GM10248 (cell line): ENCODE results near the gene MUSK.

Experiments used
- CTCF ChIA-PET: fragments of 300-600 bp; sonication (Branson Sonifier 250); formaldehyde crosslinking; extraction: SDS; loops from one replicate; lab custom pipeline; 2021; ENCODE audit warnings: antibody characterized with exemption; lab: Yijun Ruan, JAX
- POLR2A ChIA-PET: fragments of 350-650 bp; sonication (Branson Sonifier 250); formaldehyde crosslinking; extraction: SDS; loops from one replicate; lab custom pipeline; 2020; ENCODE audit warnings: antibody characterized with exemption; lab: Yijun Ruan, JAX
- DNase-seq: peaks from one replicate; pipeline ENCODE4 v3.0.0; 2012; ENCODE audit errors: extremely low spot score
- CTCF ChIP-seq: IDR thresholded peaks from 2 replicates; pipeline ENCODE4 v1.5.1; 2012; ENCODE audit warnings: mild to moderate bottlenecking, low read depth; ENCODE audit errors: extremely low read depth, missing control alignments, control extremely low read depth

Gene MUSK

GRCh38 chr9:110748251-110748893 lies 79.8 kb downstream of the MUSK start:
- ChIA-PET CTCF (no interaction called here), POLR2A (no interaction called here)
- DNase-seq: no peak
- no peak for TF ChIP-seq CTCF

GRCh38 chr9:110750272-110750671 lies 81.7 kb downstream of the MUSK start:
- ChIA-PET CTCF (interaction anchor here (1.0 to 1.6 kb wide), 3 partner anchors 11 to 26 kb away, joined by 3 read pairs; no protein-coding TSS in a partner anchor), POLR2A (no interaction called here)
- no peak for DNase-seq
- TF ChIP-seq CTCF: no peak

- DNase-seq: no peak
- ChIA-PET POLR2A (no interaction called here), CTCF (no interaction called here)
- TF ChIP-seq CTCF: no peak
These were observed 83.4 kb downstream of the MUSK start for GRCh38 chr9:110751971-110752370.

GRCh38 chr9:110752766-110753165 lies 84.2 kb downstream of the MUSK start:
- DNase-seq: no peak
- TF ChIP-seq CTCF: no peak
- ChIA-PET POLR2A (no interaction called here), CTCF (no interaction called here)

- DNase-seq: no peak
- POLR2A ChIA-PET: no interaction called here
- TF ChIP-seq CTCF: no peak
These were observed 85.2 kb downstream of the MUSK start for GRCh38 chr9:110753731-110754231.

GRCh38 chr9:110755179-110755578 lies 86.6 kb downstream of the MUSK start:
- no peak for TF ChIP-seq CTCF
- ChIA-PET POLR2A (no interaction called here), CTCF (no interaction called here)
- DNase-seq: no peak

More at GRCh38 chr9:110753731-110754231, 85.2 kb downstream of the MUSK start:
- CTCF ChIA-PET: no interaction called here

GRCh38 chr9:110758201-110758600 lies 89.6 kb downstream of the MUSK start:
- no peak for TF ChIP-seq CTCF
- ChIA-PET CTCF (no interaction called here), POLR2A (no interaction called here)
- DNase-seq: no peak
